Mammary epithelial cell (primary cell): ENCODE data around the gene CHADL.

ENCODE experiments used
- EZH2 ChIP-seq: IDR thresholded peaks from 2 replicates; pipeline ENCODE4 v1.6.1; 2012; ENCODE audit warnings: low read length, inconsistent platforms, borderline replicate concordance
- TF ChIP-seq, protein P1 (sequence below), 2 donors: IDR thresholded peaks in 1 of 2; conservative IDR thresholded peaks in 1 of 2; 2 replicates each; pipeline ENCODE4 v1.5.1; 2011 to 2012; ENCODE audit warnings: inconsistent platforms in 2 of 2, low read length in 2 of 2, mild to moderate bottlenecking in 2 of 2, control low read depth in 1 of 2, low read depth in 1 of 2; ENCODE audit not compliant: insufficient read depth in 1 of 2; ENCODE audit errors: extremely low read depth in 1 of 2

DNA sequence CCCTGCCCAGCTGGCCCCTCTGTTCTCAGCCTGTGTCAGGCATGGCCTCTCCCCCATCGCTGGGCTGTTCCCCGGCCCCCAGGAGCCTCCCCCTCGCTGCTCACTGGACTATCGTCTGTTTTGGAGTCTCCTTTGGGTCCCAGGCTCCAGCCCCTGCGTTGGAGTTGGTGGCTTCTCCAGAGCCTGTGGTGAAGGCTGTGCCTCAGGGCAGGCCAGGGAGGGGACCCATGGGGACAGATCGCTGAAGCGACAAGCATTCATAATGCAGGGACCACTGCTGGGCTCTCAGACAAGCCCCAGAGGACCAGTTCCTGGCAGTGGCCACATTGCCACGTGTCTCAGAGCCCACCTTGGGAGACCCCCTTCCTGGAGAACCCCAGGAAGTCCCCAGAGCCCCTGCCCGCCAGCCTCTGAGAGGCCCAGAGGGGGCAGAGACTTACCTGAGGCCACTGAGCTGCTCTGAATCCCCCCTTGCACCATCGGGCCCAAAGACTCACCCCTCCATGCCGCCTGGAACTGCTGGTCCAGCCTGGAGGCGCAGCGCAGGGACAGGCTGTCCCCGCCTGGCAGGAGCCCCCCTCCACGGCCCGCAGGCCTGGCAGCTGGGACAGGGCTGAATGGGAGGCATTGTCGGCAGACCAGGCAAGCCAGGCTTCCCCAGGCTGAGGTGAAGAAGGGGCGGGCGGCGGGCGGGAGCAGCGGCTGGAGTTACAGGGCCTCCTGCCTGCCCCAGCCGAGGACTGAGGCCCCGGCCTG, at the start of gene CHADL:
- TF ChIP-seq, protein P1, sequence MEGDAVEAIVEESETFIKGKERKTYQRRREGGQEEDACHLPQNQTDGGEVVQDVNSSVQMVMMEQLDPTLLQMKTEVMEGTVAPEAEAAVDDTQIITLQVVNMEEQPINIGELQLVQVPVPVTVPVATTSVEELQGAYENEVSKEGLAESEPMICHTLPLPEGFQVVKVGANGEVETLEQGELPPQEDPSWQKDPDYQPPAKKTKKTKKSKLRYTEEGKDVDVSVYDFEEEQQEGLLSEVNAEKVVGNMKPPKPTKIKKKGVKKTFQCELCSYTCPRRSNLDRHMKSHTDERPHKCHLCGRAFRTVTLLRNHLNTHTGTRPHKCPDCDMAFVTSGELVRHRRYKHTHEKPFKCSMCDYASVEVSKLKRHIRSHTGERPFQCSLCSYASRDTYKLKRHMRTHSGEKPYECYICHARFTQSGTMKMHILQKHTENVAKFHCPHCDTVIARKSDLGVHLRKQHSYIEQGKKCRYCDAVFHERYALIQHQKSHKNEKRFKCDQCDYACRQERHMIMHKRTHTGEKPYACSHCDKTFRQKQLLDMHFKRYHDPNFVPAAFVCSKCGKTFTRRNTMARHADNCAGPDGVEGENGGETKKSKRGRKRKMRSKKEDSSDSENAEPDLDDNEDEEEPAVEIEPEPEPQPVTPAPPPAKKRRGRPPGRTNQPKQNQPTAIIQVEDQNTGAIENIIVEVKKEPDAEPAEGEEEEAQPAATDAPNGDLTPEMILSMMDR (conservative IDR thresholded peaks at IDR 0.05 in 1 of 2, IDR thresholded peaks at IDR 0.05 in 1 of 2; ENCODE audit: extremely low read depth in 1 of 2, insufficient read depth in 1 of 2, low read depth in 1 of 2, low read length in 2 of 2), result no peak
- no peak for TF ChIP-seq EZH2
